Activated CD4-positive, CD25-positive, alpha-beta regulatory T cell (primary cell): Measurements from ENCODE around the gene CDK2AP2.
"Not testable (repeated sequence)": the region's sequence is repeated elsewhere in the genome, so short reads cannot be mapped to it uniquely, and the experiment has no call there.

ENCODE experiments used
- DNase-seq, 4 experiments: peaks; one replicate each; lab custom pipeline; 2025; lab: John Stamatoyannopoulos, UW

The CDK2AP2 gene

GRCh38 chr11:67466367-67466766, 41.6 kb downstream of the CDK2AP2 start:
- DNase-seq: no peak

DNA sequence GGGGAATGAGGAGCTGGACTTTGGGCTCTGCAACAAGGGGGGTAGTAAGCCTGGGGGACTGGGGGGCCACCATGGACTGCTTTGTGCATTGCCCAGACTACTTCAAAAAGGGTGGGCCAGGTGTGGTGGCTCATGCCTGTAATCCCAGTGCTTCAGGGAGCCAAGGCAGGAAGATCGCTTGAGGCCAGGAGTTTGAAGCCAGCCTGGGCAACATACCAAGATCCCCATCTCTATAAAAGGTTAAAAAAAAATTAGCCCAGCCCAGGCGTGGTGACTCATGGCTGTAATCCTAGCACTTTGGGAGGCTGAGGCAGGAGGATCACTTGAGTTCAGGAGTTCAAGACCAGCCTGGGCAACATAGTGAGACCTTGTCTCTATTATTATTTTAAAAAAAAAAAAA, 42.4 kb downstream of the CDK2AP2 start:
- DNase-seq: not testable (repeated sequence)

- DNase-seq: no peak
Measured at GRCh38 chr11:67465189-67465510, 42.8 kb downstream of the CDK2AP2 start.

DNA sequence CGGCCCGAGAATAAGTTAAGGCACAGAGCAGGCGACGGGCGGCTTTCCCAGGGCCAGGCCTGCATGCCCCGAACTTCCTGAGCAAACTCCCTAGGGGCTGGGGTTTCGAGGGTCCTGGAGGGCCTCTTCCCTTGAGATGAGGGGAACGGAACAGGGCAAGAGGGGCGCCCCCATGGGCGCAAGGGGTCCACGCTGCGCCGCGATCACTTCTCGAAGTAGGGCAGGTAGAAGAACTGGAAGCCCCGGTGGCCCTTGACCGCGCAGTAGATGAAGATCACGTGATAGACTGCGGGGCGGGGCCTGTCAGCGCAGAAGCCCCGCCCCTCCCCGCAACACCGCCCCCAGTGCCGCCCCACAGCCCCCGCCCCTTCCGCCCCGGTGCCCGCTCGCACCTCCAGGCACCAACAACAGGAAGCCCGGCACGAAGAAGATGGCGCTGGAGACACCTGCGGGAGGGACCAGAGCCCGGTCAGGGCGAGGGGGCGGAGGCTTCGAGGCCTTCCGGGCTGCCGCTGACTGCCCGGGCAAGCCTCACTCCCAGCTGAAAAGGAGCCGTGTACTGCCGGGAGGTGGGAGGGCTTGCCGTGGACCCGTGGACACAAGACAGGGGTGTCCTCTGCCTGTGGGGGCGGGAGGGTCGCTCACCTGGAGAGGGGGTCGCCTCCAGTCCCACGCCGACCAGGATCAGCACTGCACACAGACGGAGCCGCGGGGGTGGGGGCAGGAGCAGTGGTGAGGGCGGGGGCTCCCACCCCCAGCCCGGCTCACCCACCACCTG, 43.4 kb downstream of the CDK2AP2 start:
- DNase-seq: peak; percentile 82 to 92 (median 87)

- no peak for DNase-seq
Measured at GRCh38 chr11:67463680-67464410, 44.1 kb downstream of the CDK2AP2 start.

DNA sequence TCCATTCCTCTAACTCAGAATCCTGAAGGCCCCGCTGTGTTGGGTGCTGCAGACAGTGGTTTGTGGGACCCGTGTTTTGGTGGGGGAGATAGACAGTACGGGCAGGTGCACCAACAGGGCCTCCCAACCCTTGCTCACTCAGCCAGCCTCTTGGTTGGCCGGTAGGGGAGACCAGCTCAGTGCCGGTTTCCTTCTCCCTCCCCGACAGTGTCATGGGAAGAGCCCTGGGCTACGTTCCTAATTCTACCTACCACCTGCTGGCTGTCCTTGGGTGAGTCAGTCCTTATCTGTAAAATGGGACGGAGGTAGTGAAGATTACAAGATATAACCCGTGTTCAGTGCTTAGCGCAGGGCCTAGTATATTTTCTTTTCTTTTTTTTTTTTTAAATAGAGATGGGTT, 44.8 kb downstream of the CDK2AP2 start:
- no peak for DNase-seq

DNA sequence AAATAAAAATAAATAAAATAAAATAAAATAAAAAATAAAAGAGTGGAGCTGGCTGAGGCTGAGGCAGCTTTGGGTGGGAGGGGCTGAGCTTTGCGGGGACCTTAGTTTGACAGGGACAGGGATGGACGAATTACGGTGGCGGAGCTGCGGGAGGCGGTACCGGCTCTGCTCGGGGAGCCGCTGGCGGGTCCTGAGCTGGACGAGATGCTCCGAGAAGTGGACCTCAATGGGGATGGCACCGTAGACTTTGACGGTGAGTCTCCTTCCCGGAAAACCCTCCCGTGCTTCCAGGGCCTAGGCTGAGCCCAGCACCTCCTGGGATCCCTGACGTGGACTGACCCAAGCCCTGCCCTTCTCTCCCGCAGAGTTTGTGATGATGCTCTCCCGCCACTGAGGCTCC, 49.7 kb downstream of the CDK2AP2 start:
- DNase-seq: no peak

DNA sequence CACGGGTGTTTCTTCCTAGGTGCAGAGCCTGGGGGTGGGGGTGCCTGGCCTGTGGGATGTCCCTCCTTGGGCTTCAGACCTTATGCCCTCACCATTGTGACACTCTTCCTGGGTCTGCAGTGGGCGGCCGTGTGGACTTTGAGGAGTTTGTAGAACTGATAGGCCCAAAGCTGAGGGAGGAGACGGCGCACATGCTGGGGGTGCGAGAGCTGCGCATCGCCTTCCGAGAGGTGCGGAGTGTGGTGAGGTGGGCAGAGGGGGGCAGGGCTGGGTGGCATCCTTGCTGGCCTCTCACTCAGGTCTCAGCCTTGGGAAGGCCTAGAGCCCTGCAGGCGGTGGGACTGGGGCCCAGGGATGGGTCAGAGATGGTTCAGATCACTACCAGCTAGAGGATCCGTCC, 50.5 kb downstream of the CDK2AP2 start:
- no peak for DNase-seq
